SK-N-SH treated with all-trans-retinoic acid at 6 μM for 48 hours (cell line): Measurements from ENCODE around the gene C18orf54.

ENCODE experiments used
- ATAC-seq: fragments of 200-7000 bp; cut with Tn5 transposase; 3 replicates; pipeline ENCODE4 v1.9.1; 2020; ENCODE audit warnings: mild to moderate bottlenecking, moderate library complexity
- BACH2 ChIP-seq: fragments of 250-450 bp; sonication (Bioruptor Pico); IDR thresholded peaks from 2 replicates; pipeline ENCODE4 v1.9.0; 2021; ENCODE audit warnings: mild to moderate bottlenecking, borderline replicate concordance
- CREB5 ChIP-seq: fragments of 250-450 bp; sonication (Bioruptor Pico); IDR thresholded peaks from 2 replicates; pipeline ENCODE4 v1.5.1; 2020; ENCODE audit warnings: low read depth, mild to moderate bottlenecking, moderate library complexity
- CSDC2 ChIP-seq: fragments of 250-450 bp; sonication (Bioruptor Pico); IDR thresholded peaks from 2 replicates; pipeline ENCODE4 v1.5.0; 2020; ENCODE audit warnings: mild to moderate bottlenecking, moderate library complexity
- CSRNP3 ChIP-seq: fragments of 250-450 bp; sonication (Bioruptor Pico); IDR thresholded peaks from 2 replicates; pipeline ENCODE4 v1.5.1; 2021; ENCODE audit warnings: mild to moderate bottlenecking, moderate library complexity
- ESRRG ChIP-seq: fragments of 250-450 bp; sonication (Bioruptor Pico); IDR thresholded peaks from 2 replicates; pipeline ENCODE4 v1.6.1; 2021; ENCODE audit warnings: mild to moderate bottlenecking
- GLIS3 ChIP-seq: fragments of 250-450 bp; sonication (Bioruptor Pico); IDR thresholded peaks from 2 replicates; pipeline ENCODE4 v1.5.0; 2020; ENCODE audit warnings: mild to moderate bottlenecking, moderate library complexity
- OSR1 ChIP-seq: fragments of 250-450 bp; sonication (Bioruptor Pico); IDR thresholded peaks from 2 replicates; pipeline ENCODE4 v1.8.0; 2022; ENCODE audit warnings: moderate library complexity, mild to moderate bottlenecking, inconsistent platforms
- PATZ1 ChIP-seq: fragments of 250-450 bp; sonication (Bioruptor Pico); IDR thresholded peaks from 2 replicates; pipeline ENCODE4 v1.8.0; 2020; ENCODE audit warnings: mild to moderate bottlenecking, moderate library complexity, borderline replicate concordance
- POU6F1 ChIP-seq: fragments of 250-450 bp; sonication (Bioruptor Pico); IDR thresholded peaks from 2 replicates; pipeline ENCODE4 v1.8.0; 2021; ENCODE audit warnings: low read depth, mild to moderate bottlenecking, moderate library complexity, borderline replicate concordance
- PPARA ChIP-seq: fragments of 250-450 bp; sonication (Bioruptor Pico); IDR thresholded peaks from 2 replicates; pipeline ENCODE4 v1.5.0; 2020; ENCODE audit warnings: mild to moderate bottlenecking, borderline replicate concordance
- RARB ChIP-seq: fragments of 250-450 bp; sonication (Bioruptor Pico); IDR thresholded peaks from 2 replicates; pipeline ENCODE4 v1.8.0; 2021; ENCODE audit warnings: mild to moderate bottlenecking, moderate library complexity
- SNAI2 ChIP-seq: fragments of 250-450 bp; sonication (Bioruptor Pico); IDR thresholded peaks from 2 replicates; pipeline ENCODE4 v1.5.0; 2020; ENCODE audit warnings: mild to moderate bottlenecking, moderate library complexity
- TCF4 ChIP-seq: fragments of 250-450 bp; sonication (Bioruptor Pico); IDR thresholded peaks from 2 replicates; pipeline ENCODE4 v1.8.0; 2021; ENCODE audit warnings: mild to moderate bottlenecking, moderate library complexity, borderline replicate concordance
- TOX ChIP-seq: fragments of 250-450 bp; sonication (Bioruptor Pico); IDR thresholded peaks from 2 replicates; pipeline ENCODE4 v1.8.0; 2021; ENCODE audit warnings: mild to moderate bottlenecking, moderate library complexity, borderline replicate concordance
- TSHZ2 ChIP-seq: fragments of 250-450 bp; sonication (Bioruptor Pico); IDR thresholded peaks from 2 replicates; pipeline ENCODE4 v1.5.0; 2020; ENCODE audit warnings: mild to moderate bottlenecking, moderate library complexity
- ZFP3 ChIP-seq: fragments of 250-450 bp; sonication (Bioruptor Pico); IDR thresholded peaks from 2 replicates; pipeline ENCODE4 v1.5.0; 2020; ENCODE audit warnings: mild to moderate bottlenecking, moderate library complexity
- ZFP30 ChIP-seq: fragments of 450-650 bp; formaldehyde crosslinking; IDR thresholded peaks from 2 replicates; pipeline ENCODE4 v1.5.0; 2022; ENCODE audit warnings: mild to moderate bottlenecking, moderate library complexity
- ZNF565 ChIP-seq: fragments of 450-650 bp; formaldehyde crosslinking; conservative IDR thresholded peaks from 2 replicates; pipeline ENCODE4 v1.5.0; 2020; ENCODE audit warnings: low read depth, mild to moderate bottlenecking, moderate library complexity
- ZNF8 ChIP-seq: fragments of 450-650 bp; formaldehyde crosslinking; IDR thresholded peaks from 2 replicates; pipeline ENCODE4 v1.5.0; 2020; ENCODE audit warnings: mild to moderate bottlenecking, moderate library complexity

The C18orf54 gene

GRCh38 chr18:54378057-54378456 is 20.4 kb downstream of the C18orf54 start:
- TF ChIP-seq CSDC2 (CRISPR knock-in tag) (no peak), ZFP30 (CRISPR knock-in tag) (no peak), PATZ1 (CRISPR knock-in tag) (no peak), TCF4 (CRISPR knock-in tag) (no peak), TOX (CRISPR knock-in tag) (no peak), CREB5 (CRISPR knock-in tag) (no peak), ZNF8 (CRISPR knock-in tag) (no peak)
- ATAC-seq: no peak

GRCh38 chr18:54381640-54382039 is 23.9 kb downstream of the C18orf54 start:
- TF ChIP-seq PPARA (CRISPR knock-in tag): no peak
- no peak for TF ChIP-seq TSHZ2 (CRISPR knock-in tag)
- no peak for TF ChIP-seq POU6F1
- no peak for TF ChIP-seq CSRNP3 (CRISPR knock-in tag)
- no peak for TF ChIP-seq ZFP30 (CRISPR knock-in tag)
- no peak for TF ChIP-seq ESRRG (CRISPR knock-in tag)
- no peak for TF ChIP-seq CSDC2 (CRISPR knock-in tag)
- TF ChIP-seq OSR1 (CRISPR knock-in tag): no peak

GRCh38 chr18:54382076-54382475 is 24.4 kb downstream of the C18orf54 start:
- no peak for ATAC-seq
- TF ChIP-seq TSHZ2 (CRISPR knock-in tag): no peak
- TF ChIP-seq GLIS3 (CRISPR knock-in tag): no peak
- no peak for TF ChIP-seq PATZ1 (CRISPR knock-in tag)
- TF ChIP-seq SNAI2 (CRISPR knock-in tag): no peak
- no peak for TF ChIP-seq ZNF565 (CRISPR knock-in tag)
- TF ChIP-seq TCF4 (CRISPR knock-in tag): no peak
- TF ChIP-seq RARB (CRISPR knock-in tag): no peak
- no peak for TF ChIP-seq BACH2
- TF ChIP-seq ZFP30 (CRISPR knock-in tag): no peak
- TF ChIP-seq CREB5 (CRISPR knock-in tag): no peak
- TF ChIP-seq ZFP3 (CRISPR knock-in tag): no peak

More at GRCh38 chr18:54381640-54382039, 23.9 kb downstream of the C18orf54 start:
- ATAC-seq: no peak
